Measurements from ENCODE around the gene NSMCE1. TPM values are rescaled to one million over a fixed set of nuclear protein-coding genes. Genes with fewer than 3 reads are reported as not detected.
"Not testable (repeated sequence)": the region's sequence is repeated elsewhere in the genome, so short reads cannot be mapped to it uniquely, and the experiment has no call there.

Gene NSMCE1
- total RNA-seq, 1 donor from 2014 or later, result 61.0 TPM

DNA sequence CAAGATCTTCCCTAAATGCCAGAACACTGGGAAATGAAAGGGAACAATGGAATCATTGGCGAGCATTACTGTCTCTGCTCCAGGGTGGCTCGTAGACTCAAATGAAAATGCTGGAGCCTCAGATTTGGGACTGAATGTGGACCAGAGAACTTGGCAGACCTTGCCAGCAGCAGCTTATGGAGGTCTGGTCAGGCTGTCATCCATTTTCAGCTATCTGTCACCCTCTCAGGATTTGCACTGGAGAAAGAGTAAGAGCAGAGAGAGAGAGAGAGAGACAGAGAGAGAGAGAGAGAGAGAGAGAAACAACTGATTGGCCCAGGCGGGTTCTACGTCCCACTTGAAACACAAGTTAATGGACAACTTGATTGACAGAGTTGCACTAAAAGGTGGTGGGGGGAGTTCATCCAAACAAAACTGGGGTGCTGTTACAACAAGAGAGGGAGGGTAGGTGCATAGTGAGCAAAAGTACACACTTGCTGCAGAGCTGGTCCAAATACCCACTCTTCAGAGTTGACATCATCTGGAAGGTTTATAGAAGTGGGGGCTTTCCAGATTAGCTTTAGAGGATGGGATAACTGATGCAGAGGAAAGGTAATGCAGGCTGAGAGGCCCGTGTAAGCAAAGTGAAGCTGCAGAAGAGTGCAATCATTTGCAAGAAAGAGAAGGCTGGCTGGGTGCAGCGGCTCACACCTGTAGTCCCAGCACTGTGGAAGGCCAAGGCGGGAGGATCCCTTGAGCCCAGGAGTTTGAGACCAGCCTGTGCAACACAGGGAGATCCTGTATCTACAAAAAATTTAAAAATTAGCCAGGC is 16.5 kb upstream of the NSMCE1 start:
- Mint-ChIP-seq H3K27me3 (no peaks in the 10 kb centered on the region), H3K9me3 (peaks cover 4% of the 10 kb centered on the region), H3K4me3 (peak overlapping the region; percentile 1), H3K27ac (peak overlapping the region; percentile 46), H3K36me3 (ENCODE audit: low read depth) (no peaks in the 10 kb centered on the region), H3K4me1 (peaks cover 51% of the 10 kb centered on the region)
- peak; percentile 57 for ATAC-seq (ENCODE audit: low read depth)
- ChIA-PET POLR2A (interaction anchor here (0.5 to 1.8 kb wide), 6 partner anchors 13 to 51 kb away, joined by 4 to 13 read pairs (median 4); no protein-coding TSS in a partner anchor), CTCF (interaction anchor here (1.5 kb wide), 1 partner anchor 50 kb away, joined by 3 read pairs; no protein-coding TSS in a partner anchor)
- TF ChIP-seq, protein P1, sequence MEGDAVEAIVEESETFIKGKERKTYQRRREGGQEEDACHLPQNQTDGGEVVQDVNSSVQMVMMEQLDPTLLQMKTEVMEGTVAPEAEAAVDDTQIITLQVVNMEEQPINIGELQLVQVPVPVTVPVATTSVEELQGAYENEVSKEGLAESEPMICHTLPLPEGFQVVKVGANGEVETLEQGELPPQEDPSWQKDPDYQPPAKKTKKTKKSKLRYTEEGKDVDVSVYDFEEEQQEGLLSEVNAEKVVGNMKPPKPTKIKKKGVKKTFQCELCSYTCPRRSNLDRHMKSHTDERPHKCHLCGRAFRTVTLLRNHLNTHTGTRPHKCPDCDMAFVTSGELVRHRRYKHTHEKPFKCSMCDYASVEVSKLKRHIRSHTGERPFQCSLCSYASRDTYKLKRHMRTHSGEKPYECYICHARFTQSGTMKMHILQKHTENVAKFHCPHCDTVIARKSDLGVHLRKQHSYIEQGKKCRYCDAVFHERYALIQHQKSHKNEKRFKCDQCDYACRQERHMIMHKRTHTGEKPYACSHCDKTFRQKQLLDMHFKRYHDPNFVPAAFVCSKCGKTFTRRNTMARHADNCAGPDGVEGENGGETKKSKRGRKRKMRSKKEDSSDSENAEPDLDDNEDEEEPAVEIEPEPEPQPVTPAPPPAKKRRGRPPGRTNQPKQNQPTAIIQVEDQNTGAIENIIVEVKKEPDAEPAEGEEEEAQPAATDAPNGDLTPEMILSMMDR (IDR thresholded peaks at IDR 0.05), result no peak
- intact Hi-C loops (cut with micrococcal nuclease), result no loop called here
- no peak for DNase-seq

DNA sequence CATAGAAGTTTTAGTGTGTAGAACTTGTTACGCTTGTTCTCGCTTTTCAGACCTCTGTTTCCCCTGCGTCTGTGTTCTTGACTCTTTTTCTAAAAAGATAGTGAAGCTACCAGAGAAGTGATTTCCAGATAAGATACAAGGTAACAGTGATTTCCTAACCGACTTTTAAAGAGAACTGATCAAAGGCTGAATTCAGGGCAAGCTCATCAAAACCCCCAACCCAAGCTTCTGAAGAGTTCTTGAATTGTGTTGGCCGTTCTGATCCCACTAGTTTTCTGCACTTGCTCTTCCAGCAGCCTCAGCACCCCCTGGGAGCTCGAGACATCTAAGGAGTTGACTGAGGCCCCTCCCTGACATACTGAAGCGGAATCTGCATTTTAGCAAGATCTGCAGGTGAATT is 12.7 kb upstream of the NSMCE1 start:
- H3K27ac Mint-ChIP-seq, result peak overlapping the region; percentile 37
- no peaks in the 10 kb centered on the region for H3K36me3 Mint-ChIP-seq (ENCODE audit: low read depth)
- DNase-seq (no peak), ATAC-seq (ENCODE audit: low read depth) (no peak)
- peaks cover 35% of the 10 kb centered on the region for H3K4me1 Mint-ChIP-seq
- no peak overlapping the region for H3K4me3 Mint-ChIP-seq
- CTCF ChIA-PET, result interaction anchor here (0.7 to 1.2 kb wide), 2 partner anchors 21 to 46 kb away, joined by 3 read pairs; no protein-coding TSS in a partner anchor
- POLR2A ChIA-PET, result interaction anchor here (0.9 to 1.4 kb wide), 2 partner anchors 18 to 86 kb away, joined by 4 to 5 read pairs; no protein-coding TSS in a partner anchor
- no peaks in the 10 kb centered on the region for H3K9me3 Mint-ChIP-seq
- no peaks in the 10 kb centered on the region for H3K27me3 Mint-ChIP-seq
- TF ChIP-seq, protein P1 (IDR thresholded peaks at IDR 0.05), result no peak
- intact Hi-C loops (cut with micrococcal nuclease), result no loop called here

DNA sequence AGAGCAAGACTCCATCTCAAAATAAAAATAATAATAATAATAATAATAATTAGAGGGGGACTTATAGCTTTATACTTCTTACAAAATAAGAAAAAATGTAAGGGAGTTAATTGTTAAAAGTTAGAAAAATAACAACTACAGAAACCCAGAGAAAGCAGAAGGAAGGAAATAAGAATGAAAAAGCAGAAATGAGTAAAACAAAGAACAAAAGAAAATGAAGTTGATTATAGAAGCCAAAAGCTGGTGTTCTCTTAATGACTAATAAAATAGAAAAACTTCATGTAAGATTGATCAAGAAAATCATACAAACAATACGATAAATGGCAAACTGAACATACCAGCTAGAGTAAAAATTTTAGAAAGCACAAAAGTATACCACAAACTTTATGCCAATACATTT is 6.8 kb upstream of the NSMCE1 start:
- ChIA-PET CTCF (interaction anchor here (0.8 to 1.0 kb wide), 4 partner anchors 10 to 42 kb away, joined by 3 to 7 read pairs (median 4); no protein-coding TSS in a partner anchor), POLR2A (interaction anchor here (0.6 to 2.8 kb wide), 10 partner anchors 11 to 177 kb away, joined by 3 to 15 read pairs (median 4); no protein-coding TSS in a partner anchor)
- Mint-ChIP-seq H3K27me3 (no peaks in the 10 kb centered on the region), H3K36me3 (ENCODE audit: low read depth) (no peaks in the 10 kb centered on the region), H3K4me1 (peaks cover 52% of the 10 kb centered on the region), H3K27ac (peak overlapping the region; percentile 80), H3K9me3 (no peaks in the 10 kb centered on the region), H3K4me3 (no peak overlapping the region)
- TF ChIP-seq, protein P1 (IDR thresholded peaks at IDR 0.05), result no peak
- intact Hi-C loops (cut with micrococcal nuclease), result no loop called here
- no peak for ATAC-seq (ENCODE audit: low read depth)
- DNase-seq, result no peak

DNA sequence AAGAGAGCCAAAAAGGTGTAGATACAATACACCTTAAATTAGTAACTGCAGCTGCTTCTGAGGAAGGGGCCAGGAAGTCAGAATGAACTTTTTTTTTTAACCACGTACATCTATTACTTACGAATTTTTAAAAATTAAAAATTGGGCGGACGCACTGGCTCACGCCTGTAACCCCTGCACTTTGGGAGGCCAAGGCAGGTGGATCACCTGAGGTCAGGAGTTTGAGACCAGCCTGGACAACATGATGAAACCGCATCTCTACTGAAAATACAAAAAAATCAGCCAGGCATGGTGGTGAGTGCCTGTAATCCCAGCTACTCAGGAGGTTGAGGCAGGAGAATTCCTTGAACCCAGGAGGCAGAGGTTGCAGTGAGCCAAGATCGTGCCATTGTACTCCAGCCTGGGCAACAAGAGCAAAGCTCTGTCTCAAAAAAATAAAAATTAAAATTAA is 5.9 kb upstream of the NSMCE1 start:
- H3K9me3 Mint-ChIP-seq; H3K27me3 Mint-ChIP-seq; DNase-seq; intact Hi-C loops (cut with micrococcal nuclease); H3K36me3 Mint-ChIP-seq (ENCODE audit: low read depth); ATAC-seq (ENCODE audit: low read depth): not testable (repeated sequence)
- peak overlapping the region; percentile 93 for H3K27ac Mint-ChIP-seq
- H3K4me1 Mint-ChIP-seq, result peaks cover 60% of the 10 kb centered on the region
- CTCF ChIA-PET, result interaction anchor here (0.8 to 1.5 kb wide), 7 partner anchors 20 to 154 kb away, joined by 3 to 7 read pairs (median 3); no protein-coding TSS in a partner anchor
- peak overlapping the region; percentile 25 for H3K4me3 Mint-ChIP-seq
- POLR2A ChIA-PET, result interaction anchor here (0.5 to 2.8 kb wide), 19 partner anchors 9 to 176 kb away, joined by 3 to 15 read pairs (median 4); partner anchors contain the start of gene IL21R

DNA sequence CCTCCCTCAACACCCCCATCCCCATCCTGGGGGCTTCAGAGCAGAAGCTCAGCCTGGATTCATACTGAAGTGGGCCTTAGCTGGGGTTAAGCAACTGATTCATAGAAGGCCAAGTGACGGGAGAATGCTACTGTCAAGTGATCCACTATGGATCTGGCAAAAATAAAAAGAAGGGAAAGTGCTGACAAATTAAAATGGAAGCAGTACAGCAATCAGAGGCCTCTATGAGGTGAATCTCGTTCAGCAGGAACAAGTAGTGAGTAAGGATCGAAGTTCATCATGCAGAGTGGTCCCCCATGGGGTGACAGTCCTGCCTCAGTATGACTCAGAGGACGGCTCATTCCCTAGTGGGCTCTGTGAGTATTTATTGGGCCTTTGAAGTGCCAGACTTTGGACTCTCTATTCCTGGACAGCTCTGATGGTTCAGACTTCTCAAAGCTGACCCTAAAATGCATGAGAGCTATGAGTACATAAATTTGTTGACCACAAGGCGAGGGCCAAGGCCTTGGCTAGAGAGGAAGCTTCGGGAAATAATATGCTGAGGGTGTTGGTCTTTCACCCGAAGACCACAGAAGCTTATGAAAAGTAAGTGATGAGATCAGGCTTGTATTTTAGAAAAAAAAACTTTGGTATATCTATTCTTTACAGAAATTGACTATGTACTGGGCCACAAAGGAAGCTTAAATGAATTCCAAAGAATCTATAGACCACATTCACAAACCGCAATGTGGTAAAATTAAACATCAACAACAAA is 5.3 kb upstream of the NSMCE1 start:
- intact Hi-C loops (cut with micrococcal nuclease), result no loop called here
- peak overlapping the region; percentile 93 for H3K27ac Mint-ChIP-seq
- peaks cover 62% of the 10 kb centered on the region for H3K4me1 Mint-ChIP-seq
- peak overlapping the region; percentile 25 for H3K4me3 Mint-ChIP-seq
- H3K27me3 Mint-ChIP-seq, result no peaks in the 10 kb centered on the region
- ATAC-seq (ENCODE audit: low read depth), result peak; percentile 86
- TF ChIP-seq, protein P1 (IDR thresholded peaks at IDR 0.05), result no peak
- H3K36me3 Mint-ChIP-seq (ENCODE audit: low read depth), result no peaks in the 10 kb centered on the region
- DNase-seq, result no peak
- ChIA-PET POLR2A (interaction anchor here (0.5 to 2.8 kb wide), 17 partner anchors 10 to 143 kb away, joined by 3 to 15 read pairs (median 4); partner anchors contain the start of gene IL21R), CTCF (interaction anchor here (0.6 to 1.5 kb wide), 8 partner anchors 20 to 154 kb away, joined by 3 to 7 read pairs (median 3); no protein-coding TSS in a partner anchor)
- no peaks in the 10 kb centered on the region for H3K9me3 Mint-ChIP-seq
